SK-N-SH (cell line): Measurements from ENCODE around the gene IGF2R.

ENCODE experiments used
- GABPA ChIP-seq: IDR thresholded peaks from 2 replicates; pipeline ENCODE4 v1.4.0; 2012; ENCODE audit warnings: low read depth, mild to moderate bottlenecking
- RAD21 ChIP-seq: IDR thresholded peaks from 2 replicates; pipeline ENCODE4 v1.6.1; 2012; ENCODE audit warnings: mild to moderate bottlenecking, low read length
- USF2 ChIP-seq: fragments of 150-350 bp; IDR thresholded peaks from 2 replicates; pipeline ENCODE4 v1.6.1; 2017; ENCODE audit warnings: antibody characterized with exemption, low read length, low read depth, borderline replicate concordance
- TF ChIP-seq, protein P1 (sequence below): fragments of 200-600 bp; sonication (generic); IDR thresholded peaks from 2 replicates; pipeline ENCODE4 v1.6.1; 2017; ENCODE audit warnings: antibody characterized with exemption, mild to moderate bottlenecking, moderate library complexity

DNA sequence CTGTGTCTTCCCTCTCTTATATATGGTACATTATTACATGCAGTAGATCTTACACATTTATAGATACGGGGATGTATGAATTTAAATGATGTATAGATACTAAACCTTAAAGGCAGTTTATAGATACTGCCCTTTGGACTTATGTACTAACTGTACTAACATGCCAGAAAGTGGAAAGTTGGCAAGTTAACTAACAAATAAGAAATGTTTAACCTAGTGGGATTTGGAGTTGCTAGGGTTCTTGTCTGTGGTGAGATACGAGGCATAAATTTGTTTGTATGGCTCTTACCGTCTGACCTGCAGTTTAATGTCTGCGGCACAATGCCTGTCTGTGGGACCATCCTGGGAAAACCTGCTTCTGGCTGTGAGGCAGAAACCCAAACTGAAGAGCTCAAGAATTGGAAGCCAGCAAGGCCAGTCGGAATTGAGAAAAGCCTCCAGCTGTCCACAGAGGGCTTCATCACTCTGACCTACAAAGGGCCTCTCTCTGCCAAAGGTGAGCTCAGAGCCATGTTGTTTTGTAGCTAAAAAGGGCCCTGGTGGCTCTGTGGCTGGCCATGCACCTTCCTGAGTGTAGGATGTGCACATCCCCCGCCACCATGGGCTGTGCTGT is 89.8 kb downstream of the IGF2R start:
- TF ChIP-seq, protein P1, sequence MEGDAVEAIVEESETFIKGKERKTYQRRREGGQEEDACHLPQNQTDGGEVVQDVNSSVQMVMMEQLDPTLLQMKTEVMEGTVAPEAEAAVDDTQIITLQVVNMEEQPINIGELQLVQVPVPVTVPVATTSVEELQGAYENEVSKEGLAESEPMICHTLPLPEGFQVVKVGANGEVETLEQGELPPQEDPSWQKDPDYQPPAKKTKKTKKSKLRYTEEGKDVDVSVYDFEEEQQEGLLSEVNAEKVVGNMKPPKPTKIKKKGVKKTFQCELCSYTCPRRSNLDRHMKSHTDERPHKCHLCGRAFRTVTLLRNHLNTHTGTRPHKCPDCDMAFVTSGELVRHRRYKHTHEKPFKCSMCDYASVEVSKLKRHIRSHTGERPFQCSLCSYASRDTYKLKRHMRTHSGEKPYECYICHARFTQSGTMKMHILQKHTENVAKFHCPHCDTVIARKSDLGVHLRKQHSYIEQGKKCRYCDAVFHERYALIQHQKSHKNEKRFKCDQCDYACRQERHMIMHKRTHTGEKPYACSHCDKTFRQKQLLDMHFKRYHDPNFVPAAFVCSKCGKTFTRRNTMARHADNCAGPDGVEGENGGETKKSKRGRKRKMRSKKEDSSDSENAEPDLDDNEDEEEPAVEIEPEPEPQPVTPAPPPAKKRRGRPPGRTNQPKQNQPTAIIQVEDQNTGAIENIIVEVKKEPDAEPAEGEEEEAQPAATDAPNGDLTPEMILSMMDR = no peak
- no peak for TF ChIP-seq RAD21
- no peak for TF ChIP-seq GABPA
- no peak for TF ChIP-seq USF2
